ENCODE results near the gene ATP10A.

GRCh38 chr15:25825207-25825606, 37.9 kb downstream of the ATP10A start:
- TF ChIP-seq, protein P1, sequence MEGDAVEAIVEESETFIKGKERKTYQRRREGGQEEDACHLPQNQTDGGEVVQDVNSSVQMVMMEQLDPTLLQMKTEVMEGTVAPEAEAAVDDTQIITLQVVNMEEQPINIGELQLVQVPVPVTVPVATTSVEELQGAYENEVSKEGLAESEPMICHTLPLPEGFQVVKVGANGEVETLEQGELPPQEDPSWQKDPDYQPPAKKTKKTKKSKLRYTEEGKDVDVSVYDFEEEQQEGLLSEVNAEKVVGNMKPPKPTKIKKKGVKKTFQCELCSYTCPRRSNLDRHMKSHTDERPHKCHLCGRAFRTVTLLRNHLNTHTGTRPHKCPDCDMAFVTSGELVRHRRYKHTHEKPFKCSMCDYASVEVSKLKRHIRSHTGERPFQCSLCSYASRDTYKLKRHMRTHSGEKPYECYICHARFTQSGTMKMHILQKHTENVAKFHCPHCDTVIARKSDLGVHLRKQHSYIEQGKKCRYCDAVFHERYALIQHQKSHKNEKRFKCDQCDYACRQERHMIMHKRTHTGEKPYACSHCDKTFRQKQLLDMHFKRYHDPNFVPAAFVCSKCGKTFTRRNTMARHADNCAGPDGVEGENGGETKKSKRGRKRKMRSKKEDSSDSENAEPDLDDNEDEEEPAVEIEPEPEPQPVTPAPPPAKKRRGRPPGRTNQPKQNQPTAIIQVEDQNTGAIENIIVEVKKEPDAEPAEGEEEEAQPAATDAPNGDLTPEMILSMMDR (IDR thresholded peaks at IDR 0.05; ENCODE audit: poor library complexity, severe bottlenecking): no peak
- TF ChIP-seq POLR2AphosphoS5 (IDR thresholded peaks at IDR 0.05): no peak
- TF ChIP-seq, protein P2, sequence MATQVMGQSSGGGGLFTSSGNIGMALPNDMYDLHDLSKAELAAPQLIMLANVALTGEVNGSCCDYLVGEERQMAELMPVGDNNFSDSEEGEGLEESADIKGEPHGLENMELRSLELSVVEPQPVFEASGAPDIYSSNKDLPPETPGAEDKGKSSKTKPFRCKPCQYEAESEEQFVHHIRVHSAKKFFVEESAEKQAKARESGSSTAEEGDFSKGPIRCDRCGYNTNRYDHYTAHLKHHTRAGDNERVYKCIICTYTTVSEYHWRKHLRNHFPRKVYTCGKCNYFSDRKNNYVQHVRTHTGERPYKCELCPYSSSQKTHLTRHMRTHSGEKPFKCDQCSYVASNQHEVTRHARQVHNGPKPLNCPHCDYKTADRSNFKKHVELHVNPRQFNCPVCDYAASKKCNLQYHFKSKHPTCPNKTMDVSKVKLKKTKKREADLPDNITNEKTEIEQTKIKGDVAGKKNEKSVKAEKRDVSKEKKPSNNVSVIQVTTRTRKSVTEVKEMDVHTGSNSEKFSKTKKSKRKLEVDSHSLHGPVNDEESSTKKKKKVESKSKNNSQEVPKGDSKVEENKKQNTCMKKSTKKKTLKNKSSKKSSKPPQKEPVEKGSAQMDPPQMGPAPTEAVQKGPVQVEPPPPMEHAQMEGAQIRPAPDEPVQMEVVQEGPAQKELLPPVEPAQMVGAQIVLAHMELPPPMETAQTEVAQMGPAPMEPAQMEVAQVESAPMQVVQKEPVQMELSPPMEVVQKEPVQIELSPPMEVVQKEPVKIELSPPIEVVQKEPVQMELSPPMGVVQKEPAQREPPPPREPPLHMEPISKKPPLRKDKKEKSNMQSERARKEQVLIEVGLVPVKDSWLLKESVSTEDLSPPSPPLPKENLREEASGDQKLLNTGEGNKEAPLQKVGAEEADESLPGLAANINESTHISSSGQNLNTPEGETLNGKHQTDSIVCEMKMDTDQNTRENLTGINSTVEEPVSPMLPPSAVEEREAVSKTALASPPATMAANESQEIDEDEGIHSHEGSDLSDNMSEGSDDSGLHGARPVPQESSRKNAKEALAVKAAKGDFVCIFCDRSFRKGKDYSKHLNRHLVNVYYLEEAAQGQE (IDR thresholded peaks at IDR 0.05; ENCODE audit: borderline replicate concordance): no peak
- no peak for TF ChIP-seq SMC3 (conservative IDR thresholded peaks at IDR 0.05; ENCODE audit: poor library complexity)
- TF ChIP-seq TAF1 (IDR thresholded peaks at IDR 0.05; ENCODE audit: low read depth): no peak
- TF ChIP-seq RAD21 (conservative IDR thresholded peaks at IDR 0.05): no peak
- no peak for TF ChIP-seq MXI1 (conservative IDR thresholded peaks at IDR 0.05; ENCODE audit: poor library complexity, severe bottlenecking)
- TF ChIP-seq EP300 (conservative IDR thresholded peaks at IDR 0.05; ENCODE audit: poor library complexity, severe bottlenecking): no peak

Data from neural cell (in vitro differentiated cells).